GM23248 (cell line): ENCODE data around the gene TSBP1. TPM values are rescaled to one million over a fixed set of nuclear protein-coding genes. Genes with fewer than 3 reads are reported as not detected.
A peak's percentile ranks its signal among the peaks of the same experiment; 100 is the strongest.

Source experiments
- DNase-seq: peaks from one replicate; pipeline ENCODE4 v3.0.0-alpha.2; 2015
- H2AFZ ChIP-seq: fragments of 200-600 bp; sonication (generic); 2 replicates; pipeline ENCODE4 v1.6.1; 2016; ENCODE audit warnings: antibody characterized with exemption
- H3F3A ChIP-seq: fragments of 200-600 bp; sonication (generic); 2 replicates; pipeline ENCODE4 v1.6.1; 2016; ENCODE audit warnings: mild to moderate bottlenecking, antibody characterized with exemption, mixed run types; ENCODE audit not compliant: insufficient read depth
- H3K27ac ChIP-seq: fragments of 200-600 bp; sonication (generic); 2 replicates; pipeline ENCODE4 v1.5.1; 2016; ENCODE audit warnings: mild to moderate bottlenecking
- H3K27me3 ChIP-seq: fragments of 200-600 bp; sonication (generic); replicated peaks from 2 replicates; pipeline ENCODE4 v1.6.1; 2016; ENCODE audit warnings: mild to moderate bottlenecking; ENCODE audit not compliant: insufficient read depth
- H3K36me3 ChIP-seq: fragments of 200-600 bp; sonication (generic); 2 replicates; pipeline ENCODE4 v1.6.1; 2016; ENCODE audit warnings: low read depth, mild to moderate bottlenecking
- H3K4me1 ChIP-seq: fragments of 200-600 bp; sonication (generic); 2 replicates; pipeline ENCODE4 v1.6.1; 2016; ENCODE audit warnings: mild to moderate bottlenecking; ENCODE audit not compliant: insufficient read depth
- H3K4me2 ChIP-seq: fragments of 200-600 bp; sonication (generic); one replicate; pipeline ENCODE4 v1.6.1; 2016; ENCODE audit warnings: mild to moderate bottlenecking; ENCODE audit not compliant: unreplicated experiment
- H3K4me3 ChIP-seq: fragments of 200-600 bp; sonication (generic); 2 replicates; pipeline ENCODE4 v1.5.1; 2016; ENCODE audit warnings: mild to moderate bottlenecking
- H3K79me2 ChIP-seq: fragments of 200-600 bp; sonication (generic); 2 replicates; pipeline ENCODE4 v1.6.1; 2016; ENCODE audit warnings: mild to moderate bottlenecking; ENCODE audit not compliant: insufficient read depth
- H3K9ac ChIP-seq: fragments of 200-600 bp; sonication (generic); 2 replicates; pipeline ENCODE4 v1.6.1; 2016; ENCODE audit warnings: mild to moderate bottlenecking
- H3K9me2 ChIP-seq: fragments of 200-600 bp; sonication (generic); 2 replicates; pipeline ENCODE4 v1.6.1; 2016; ENCODE audit warnings: mixed run types, mild to moderate bottlenecking, moderate library complexity; ENCODE audit not compliant: insufficient read depth
- H3K9me3 ChIP-seq: fragments of 200-600 bp; sonication (generic); one replicate; pipeline ENCODE4 v1.6.1; 2017; ENCODE audit warnings: low read depth
- H4K20me1 ChIP-seq: fragments of 200-600 bp; sonication (generic); 2 replicates; pipeline ENCODE4 v1.6.0; 2016; ENCODE audit not compliant: insufficient read depth
- EZH2 ChIP-seq: fragments of 200-600 bp; sonication (generic); IDR thresholded peaks from 2 replicates; pipeline ENCODE4 v1.6.1; 2018; ENCODE audit warnings: antibody characterized with exemption, mild to moderate bottlenecking; ENCODE audit not compliant: insufficient read depth, poor library complexity, severe bottlenecking
- EZH2phosphoT487 ChIP-seq: fragments of 200-600 bp; sonication (generic); IDR thresholded peaks from 2 replicates; pipeline ENCODE4 v1.6.1; 2018; ENCODE audit warnings: antibody characterized with exemption, moderate library complexity, mild to moderate bottlenecking, low read depth; ENCODE audit not compliant: insufficient read depth
- WGBS, 2 experiments: methylation state at CpG; one replicate each; pipeline ENCODE4 v1.1.6; 2015 to 2017; ENCODE audit warnings: low lambda C conversion rate in 2 of 2, low coverage in 1 of 2; ENCODE audit errors: missing lambda C conversion rate in 2 of 2; 5-methylcytosine and 5-hydroxymethylcytosine counted together
- in situ Hi-C: fragments of 300-500 bp; cut with MboI; formaldehyde crosslinking; loops from 2 replicates; pipeline ENCODE4 v1.15.0; 2020
- polyA plus RNA-seq: library from polyadenylated mRNA; unstranded; fragments of >200 nt; fragmentation: Nextera tagmentation; extraction: Ambion mirVana; gene quantifications from 2 replicates; pipeline ENCODE4 v1.2.1, GENCODE V29; 2016
- total RNA-seq: library from RNA; depleted of rRNA; stranded (reverse); fragments of >200 nt; shearing (Covaris generic); gene quantifications from 2 replicates; pipeline ENCODE4 v1.2.3, GENCODE V29; 2014

Gene TSBP1
- total and polyA plus RNA-seq, 2 experiments from 2014 or later, result not detected

GRCh38 chr6:32396028-32396427, 24.3 kb upstream of the TSBP1 start:
- WGBS, 2 experiments, result 87 to 90% methylated on average over 10 of the region's 10 CpGs
- TF ChIP-seq EZH2phosphoT487 (no peak), EZH2 (no peak)
- in situ Hi-C loops, result no loop called here

GRCh38 chr6:32393665-32394420, 22.1 kb upstream of the TSBP1 start:
- no peaks in the 10 kb centered on the region for H3K36me3 ChIP-seq
- no peaks in the 10 kb centered on the region for H3K9me2 ChIP-seq
- H3K9ac ChIP-seq, result no peak overlapping the region
- peak; percentile 10 for DNase-seq
- no peak overlapping the region for H3K4me2 ChIP-seq
- no peak for TF ChIP-seq EZH2phosphoT487
- no peak for TF ChIP-seq EZH2
- H3K27ac ChIP-seq, result no peak overlapping the region
- no peak overlapping the region for H3K4me3 ChIP-seq
- H3K9me3 ChIP-seq, result no peaks in the 10 kb centered on the region
- no peaks in the 10 kb centered on the region for H4K20me1 ChIP-seq
- no peak overlapping the region for H2AFZ ChIP-seq
- no peaks in the 10 kb centered on the region for H3K79me2 ChIP-seq
- 57 to 59% methylated on average over 7 of the region's 7 CpGs for WGBS, 2 experiments
- H3F3A ChIP-seq, result no peaks in the 10 kb centered on the region
- no peaks in the 10 kb centered on the region for H3K4me1 ChIP-seq
- in situ Hi-C loops, result no loop called here
- 0 out of 2 replicates have a peak, but pooled peaks cover 1% of the 10 kb centered on the region for H3K27me3 ChIP-seq

More at GRCh38 chr6:32396028-32396427, 24.3 kb upstream of the TSBP1 start:
- H2AFZ ChIP-seq, result no peak overlapping the region
- no peaks in the 10 kb centered on the region for H3K9me3 ChIP-seq
- no peak overlapping the region for H3K27ac ChIP-seq
- H3K36me3 ChIP-seq, result no peaks in the 10 kb centered on the region
- H4K20me1 ChIP-seq, result no peaks in the 10 kb centered on the region
- H3K4me1 ChIP-seq, result no peaks in the 10 kb centered on the region
- H3K9me2 ChIP-seq, result no peaks in the 10 kb centered on the region
- H3F3A ChIP-seq, result no peaks in the 10 kb centered on the region
- no peak overlapping the region for H3K4me3 ChIP-seq
- H3K9ac ChIP-seq, result no peak overlapping the region
- H3K27me3 ChIP-seq, result 0 out of 2 replicates have a peak, but pooled peaks cover 8% of the 10 kb centered on the region
- DNase-seq, result no peak
- no peaks in the 10 kb centered on the region for H3K79me2 ChIP-seq
- H3K4me2 ChIP-seq, result no peak overlapping the region

GRCh38 chr6:32391505-32391904, 19.8 kb upstream of the TSBP1 start:
- H3F3A ChIP-seq, result no peaks in the 10 kb centered on the region
- H4K20me1 ChIP-seq, result no peaks in the 10 kb centered on the region
- 0 out of 2 replicates have a peak, but pooled peaks cover 4% of the 10 kb centered on the region for H3K27me3 ChIP-seq
- no peak overlapping the region for H2AFZ ChIP-seq
- no peak overlapping the region for H3K9ac ChIP-seq
- WGBS, 2 experiments, result 95% methylated on average over 6 of the region's 6 CpGs
- H3K36me3 ChIP-seq, result no peaks in the 10 kb centered on the region
- H3K79me2 ChIP-seq, result no peaks in the 10 kb centered on the region
- H3K4me1 ChIP-seq, result no peaks in the 10 kb centered on the region
- no peaks in the 10 kb centered on the region for H3K9me2 ChIP-seq
- in situ Hi-C loops, result no loop called here
- H3K9me3 ChIP-seq, result no peaks in the 10 kb centered on the region
- TF ChIP-seq EZH2 (no peak), EZH2phosphoT487 (no peak)
- no peak overlapping the region for H3K4me3 ChIP-seq
- no peak overlapping the region for H3K27ac ChIP-seq
- DNase-seq, result no peak
- no peak overlapping the region for H3K4me2 ChIP-seq

- Histone ChIP-seq H3K36me3 (no peaks in the 10 kb centered on the region), H3F3A (no peaks in the 10 kb centered on the region), H3K79me2 (no peaks in the 10 kb centered on the region), H3K4me2 (no peak overlapping the region), H2AFZ (no peak overlapping the region), H3K9ac (no peak overlapping the region), H3K9me3 (no peaks in the 10 kb centered on the region), H3K4me1 (no peaks in the 10 kb centered on the region), H3K27me3 (peaks cover 4% of the 10 kb centered on the region; the same call in 1 of the 2 replicates), H4K20me1 (no peaks in the 10 kb centered on the region), H3K4me3 (no peak overlapping the region), H3K9me2 (no peaks in the 10 kb centered on the region), H3K27ac (no peak overlapping the region)
- DNase-seq, result no peak
- TF ChIP-seq EZH2 (no peak), EZH2phosphoT487 (no peak)
- in situ Hi-C loops, result no loop called here
- 56 to 66% methylated on average over 6 of the region's 6 CpGs for WGBS, 2 experiments
These were observed 16.1 kb upstream of the TSBP1 start for GRCh38 chr6:32387589-32388340.
